Measurements from ENCODE around the gene C1orf141.

DNA sequence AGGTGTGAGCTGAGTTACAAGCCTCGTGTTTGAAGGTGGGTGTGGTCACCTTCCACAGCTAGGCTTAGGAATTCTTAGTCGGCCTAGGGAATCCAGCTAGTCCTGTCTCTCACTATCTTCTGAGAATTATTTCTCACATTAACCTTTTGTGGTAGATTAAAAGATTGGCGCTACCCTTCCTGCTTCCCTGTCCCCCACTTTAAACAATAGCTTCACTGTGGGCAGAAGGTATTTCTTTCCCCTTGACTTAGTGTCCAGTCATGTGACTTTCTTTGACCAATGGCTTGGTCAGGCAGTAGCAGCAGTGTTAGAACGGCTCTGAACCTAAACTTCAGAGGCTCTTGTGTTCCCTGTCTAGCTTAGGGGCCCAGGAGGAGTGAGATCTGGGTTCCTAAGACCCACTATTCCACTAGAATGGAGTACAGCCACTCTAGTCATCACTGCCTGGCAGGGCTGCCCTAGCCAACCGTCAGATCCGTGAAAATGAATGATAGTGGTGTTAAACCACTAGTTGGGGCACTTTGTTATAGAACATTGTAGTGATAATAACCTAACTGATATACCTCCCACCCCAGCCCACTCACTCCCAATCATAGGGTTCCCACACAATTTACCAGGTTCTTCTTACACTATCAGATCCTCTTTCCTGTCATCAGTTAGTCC is 13.9 kb upstream of the C1orf141 start:
- TF ChIP-seq POLR2AphosphoS5 (IDR thresholded peaks at IDR 0.05; ENCODE audit: low read depth, low read length) = no peak
- no peak for TF ChIP-seq POLR2A (IDR thresholded peaks at IDR 0.05; ENCODE audit: low read depth, low read length)
- TF ChIP-seq POU2F2 (IDR thresholded peaks at IDR 0.05; ENCODE audit: low read depth, low read length) = no peak

All from GM12891 (cell line).